ENCODE measurements around the gene CDC123. TPM values are rescaled to one million over a fixed set of nuclear protein-coding genes. Genes with fewer than 3 reads are reported as not detected.

The CDC123 gene
- total and polyA plus RNA-seq, 2 experiments from 2014 or later = 158 to 179 TPM

DNA sequence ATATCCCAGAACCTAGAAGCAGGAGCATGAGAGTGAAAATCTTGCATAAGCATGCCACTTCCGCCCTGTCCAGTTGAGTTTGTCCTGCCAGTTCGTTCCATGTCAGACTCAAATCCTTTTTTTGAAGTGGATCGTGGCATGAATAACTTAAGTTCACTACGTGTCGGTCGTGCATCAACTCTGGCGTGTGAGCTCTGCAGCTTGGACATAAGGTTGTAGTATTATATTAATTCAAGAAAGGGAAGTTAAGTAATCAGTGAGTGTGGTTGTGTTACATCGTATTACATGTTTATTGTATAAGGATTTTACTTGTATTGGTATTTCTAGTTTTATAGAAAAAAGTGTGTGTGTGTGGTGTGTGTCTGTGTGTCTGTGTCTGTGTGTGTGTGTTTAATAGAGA is 23.0 kb downstream of the CDC123 start (continued):
- TF ChIP-seq EZH2phosphoT487 (IDR thresholded peaks at IDR 0.05; ENCODE audit: unreplicated experiment) = no peak
- TF ChIP-seq, protein P1, sequence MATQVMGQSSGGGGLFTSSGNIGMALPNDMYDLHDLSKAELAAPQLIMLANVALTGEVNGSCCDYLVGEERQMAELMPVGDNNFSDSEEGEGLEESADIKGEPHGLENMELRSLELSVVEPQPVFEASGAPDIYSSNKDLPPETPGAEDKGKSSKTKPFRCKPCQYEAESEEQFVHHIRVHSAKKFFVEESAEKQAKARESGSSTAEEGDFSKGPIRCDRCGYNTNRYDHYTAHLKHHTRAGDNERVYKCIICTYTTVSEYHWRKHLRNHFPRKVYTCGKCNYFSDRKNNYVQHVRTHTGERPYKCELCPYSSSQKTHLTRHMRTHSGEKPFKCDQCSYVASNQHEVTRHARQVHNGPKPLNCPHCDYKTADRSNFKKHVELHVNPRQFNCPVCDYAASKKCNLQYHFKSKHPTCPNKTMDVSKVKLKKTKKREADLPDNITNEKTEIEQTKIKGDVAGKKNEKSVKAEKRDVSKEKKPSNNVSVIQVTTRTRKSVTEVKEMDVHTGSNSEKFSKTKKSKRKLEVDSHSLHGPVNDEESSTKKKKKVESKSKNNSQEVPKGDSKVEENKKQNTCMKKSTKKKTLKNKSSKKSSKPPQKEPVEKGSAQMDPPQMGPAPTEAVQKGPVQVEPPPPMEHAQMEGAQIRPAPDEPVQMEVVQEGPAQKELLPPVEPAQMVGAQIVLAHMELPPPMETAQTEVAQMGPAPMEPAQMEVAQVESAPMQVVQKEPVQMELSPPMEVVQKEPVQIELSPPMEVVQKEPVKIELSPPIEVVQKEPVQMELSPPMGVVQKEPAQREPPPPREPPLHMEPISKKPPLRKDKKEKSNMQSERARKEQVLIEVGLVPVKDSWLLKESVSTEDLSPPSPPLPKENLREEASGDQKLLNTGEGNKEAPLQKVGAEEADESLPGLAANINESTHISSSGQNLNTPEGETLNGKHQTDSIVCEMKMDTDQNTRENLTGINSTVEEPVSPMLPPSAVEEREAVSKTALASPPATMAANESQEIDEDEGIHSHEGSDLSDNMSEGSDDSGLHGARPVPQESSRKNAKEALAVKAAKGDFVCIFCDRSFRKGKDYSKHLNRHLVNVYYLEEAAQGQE (IDR thresholded peaks at IDR 0.05; ENCODE audit: unreplicated experiment) = no peak

GRCh38 chr10:12221323-12222298 is 25.6 kb downstream of the CDC123 start:
- no peak overlapping the region for H3K4me3 Mint-ChIP-seq
- Histone ChIP-seq H3K36me3 (ENCODE audit: insufficient read depth) (peaks cover 47% of the 10 kb centered on the region), H3F3A (replicated peaks; ENCODE audit: low read depth) (0 out of 2 replicates have a peak, but pooled peaks cover 7% of the 10 kb centered on the region), H3K9me2 (ENCODE audit: insufficient read depth) (no peaks in the 10 kb centered on the region), H3K79me2 (replicated peaks; ENCODE audit: insufficient read depth) (peaks cover 75% of the 10 kb centered on the region), H3K4me3 (no peak overlapping the region), H3K4me1 (ENCODE audit: insufficient read depth) (no peaks in the 10 kb centered on the region), H3K4me2 (no peak overlapping the region), H3K27ac (ENCODE audit: low read depth) (no peak overlapping the region), H3K27me3 (ENCODE audit: insufficient read depth) (no peaks in the 10 kb centered on the region), H2AFZ (no peak overlapping the region), H4K20me1 (replicated peaks; ENCODE audit: insufficient read depth) (peaks cover 16% of the 10 kb centered on the region)
- peak overlapping the region; percentile 88 for H3K27ac Mint-ChIP-seq
- no peaks in the 10 kb centered on the region for H3K4me1 Mint-ChIP-seq
- no peak for ATAC-seq
- H3K27me3 Mint-ChIP-seq (ENCODE audit: insufficient read depth, low read depth, poor library complexity) = no peaks in the 10 kb centered on the region
- H3K36me3 Mint-ChIP-seq (ENCODE audit: low read depth) = peaks cover 88% of the 10 kb centered on the region
- peak; percentile 25 for DNase-seq (ENCODE audit: low spot score)
- peaks cover 17% of the 10 kb centered on the region; the same call in 2 of the 3 replicates for H3K9me3 Mint-ChIP-seq
- TF ChIP-seq STAT1 (IDR thresholded peaks at IDR 0.05; ENCODE audit: unreplicated experiment) (no peak), POLR2AphosphoS5 (IDR thresholded peaks at IDR 0.05; ENCODE audit: low read depth) (no peak), EZH2 (IDR thresholded peaks at IDR 0.05; ENCODE audit: low read depth, unreplicated experiment) (no peak), ETS1 (IDR thresholded peaks at IDR 0.05) (no peak), ZNF331 (CRISPR knock-in tag; IDR thresholded peaks at IDR 0.05; ENCODE audit: low read depth) (no peak), ZNF114 (CRISPR knock-in tag; IDR thresholded peaks at IDR 0.05) (no peak), EZH2phosphoT487 (IDR thresholded peaks at IDR 0.05; ENCODE audit: unreplicated experiment) (no peak), JUNB (IDR thresholded peaks at IDR 0.05; ENCODE audit: unreplicated experiment) (no peak), CREB1 (CRISPR knock-in tag; IDR thresholded peaks at IDR 0.05; ENCODE audit: low read depth) (no peak)
- TF ChIP-seq, protein P2, sequence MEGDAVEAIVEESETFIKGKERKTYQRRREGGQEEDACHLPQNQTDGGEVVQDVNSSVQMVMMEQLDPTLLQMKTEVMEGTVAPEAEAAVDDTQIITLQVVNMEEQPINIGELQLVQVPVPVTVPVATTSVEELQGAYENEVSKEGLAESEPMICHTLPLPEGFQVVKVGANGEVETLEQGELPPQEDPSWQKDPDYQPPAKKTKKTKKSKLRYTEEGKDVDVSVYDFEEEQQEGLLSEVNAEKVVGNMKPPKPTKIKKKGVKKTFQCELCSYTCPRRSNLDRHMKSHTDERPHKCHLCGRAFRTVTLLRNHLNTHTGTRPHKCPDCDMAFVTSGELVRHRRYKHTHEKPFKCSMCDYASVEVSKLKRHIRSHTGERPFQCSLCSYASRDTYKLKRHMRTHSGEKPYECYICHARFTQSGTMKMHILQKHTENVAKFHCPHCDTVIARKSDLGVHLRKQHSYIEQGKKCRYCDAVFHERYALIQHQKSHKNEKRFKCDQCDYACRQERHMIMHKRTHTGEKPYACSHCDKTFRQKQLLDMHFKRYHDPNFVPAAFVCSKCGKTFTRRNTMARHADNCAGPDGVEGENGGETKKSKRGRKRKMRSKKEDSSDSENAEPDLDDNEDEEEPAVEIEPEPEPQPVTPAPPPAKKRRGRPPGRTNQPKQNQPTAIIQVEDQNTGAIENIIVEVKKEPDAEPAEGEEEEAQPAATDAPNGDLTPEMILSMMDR (conservative IDR thresholded peaks at IDR 0.05; ENCODE audit: low read depth in 2 of 2) = no peak
- TF ChIP-seq, protein P1 (IDR thresholded peaks at IDR 0.05; ENCODE audit: unreplicated experiment) = no peak

Measured in GM23338 (cell line).